ENCODE measurements around the gene ADAMTS17.
"Not testable (repeated sequence)": the region's sequence is repeated elsewhere in the genome, so short reads cannot be mapped to it uniquely, and the experiment has no call there.

Gene ADAMTS17

GRCh38 chr15:100341750-100342560 is at the start of gene ADAMTS17:
ADAMTS17 (minus strand) TSS chr15:100341975; CDS start chr15:100341899, 76 bp downstream.
- no peak for DNase-seq

GRCh38 chr15:100385300-100386050 is 43.7 kb upstream of the ADAMTS17 start:
- DNase-seq, result no peak

GRCh38 chr15:100384108-100384410 is 42.3 kb upstream of the ADAMTS17 start:
- DNase-seq, result no peak

GRCh38 chr15:100383302-100384107 is 41.7 kb upstream of the ADAMTS17 start:
- peak; percentile 36 for DNase-seq

- DNase-seq, result no peak
These were observed 32.2 kb upstream of the ADAMTS17 start for GRCh38 chr15:100373942-100374341.

GRCh38 chr15:100373120-100373896 is 31.5 kb upstream of the ADAMTS17 start:
- DNase-seq, result no peak

GRCh38 chr15:100372739-100373119 is 31.0 kb upstream of the ADAMTS17 start:
- DNase-seq, result no peak

- DNase-seq, result no peak
These were observed 13.6 kb upstream of the ADAMTS17 start for GRCh38 chr15:100355342-100355741.

GRCh38 chr15:100353449-100353848 is 11.7 kb upstream of the ADAMTS17 start:
- peak; percentile 3 for DNase-seq

GRCh38 chr15:100350434-100351226 is 8.9 kb upstream of the ADAMTS17 start:
- peak; percentile 35 for DNase-seq

- DNase-seq, result peak; percentile 92
These were observed 8.1 kb upstream of the ADAMTS17 start for GRCh38 chr15:100349696-100350433.

GRCh38 chr15:100349321-100349695 is 7.5 kb upstream of the ADAMTS17 start:
- DNase-seq, result no peak

GRCh38 chr15:100348578-100348977 is 6.8 kb upstream of the ADAMTS17 start:
- no peak for DNase-seq

GRCh38 chr15:100346866-100347512 is 5.2 kb upstream of the ADAMTS17 start:
- DNase-seq, result no peak

- no peak for DNase-seq
These were observed 3.7 kb upstream of the ADAMTS17 start for GRCh38 chr15:100345438-100345837.

GRCh38 chr15:100343251-100343650 is 1.5 kb upstream of the ADAMTS17 start:
- no peak for DNase-seq

- DNase-seq, result no peak
These were observed 481 bp downstream of the ADAMTS17 start for GRCh38 chr15:100341239-100341749.

- no peak for DNase-seq
These were observed 995 bp downstream of the ADAMTS17 start for GRCh38 chr15:100340721-100341238.

GRCh38 chr15:100339999-100340398 is 1.8 kb downstream of the ADAMTS17 start:
- no peak for DNase-seq

GRCh38 chr15:100339451-100339850 is 2.3 kb downstream of the ADAMTS17 start:
- DNase-seq, result not testable (repeated sequence)
